ENCODE measurements around the gene PARD3B. TPM values are rescaled to one million over a fixed set of nuclear protein-coding genes. Genes with fewer than 3 reads are reported as not detected.

Gene PARD3B
- total and polyA plus RNA-seq, 5 donors from 2014 or later: 0.03 to 0.68 (median 0.08) TPM; not detected in 1

GRCh38 chr2:205646680-205647079 lies 1101.4 kb downstream of the PARD3B start:
- Histone ChIP-seq H3K27me3 (ENCODE audit: control insufficient read depth, insufficient read depth, low read length) (no peaks in the 10 kb centered on the region), H3K4me3 (ENCODE audit: low read depth, low read length) (no peak overlapping the region), H3K27ac (ENCODE audit: insufficient read depth, low read length, poor library complexity, severe bottlenecking) (no peak overlapping the region), H3K4me1 (ENCODE audit: control insufficient read depth, insufficient read depth, low read length, poor library complexity, severe bottlenecking) (no peaks in the 10 kb centered on the region), H3K36me3 (ENCODE audit: control insufficient read depth, insufficient read depth, low read length) (no peaks in the 10 kb centered on the region), H3K9me3 (ENCODE audit: control insufficient read depth in 2 of 2, low read length in 2 of 2) (no peaks in the 10 kb centered on the region)
- Mint-ChIP-seq H3K36me3 (no peaks in the 10 kb centered on the region), H3K4me1 (no peaks in the 10 kb centered on the region), H3K4me3 (no peak overlapping the region), H3K9me3 (peaks cover 0 to 1% (median 0%) of the 10 kb centered on the region in 7 donors), H3K27ac (no peak overlapping the region), H3K27me3 (no peaks in the 10 kb centered on the region)
- no peak for ATAC-seq (ENCODE audit: low read depth in 2 of 2)
- no peak for DNase-seq

- no peaks in the 10 kb centered on the region for H3K27me3 Mint-ChIP-seq
- H3K9me3 Mint-ChIP-seq: peaks cover 0 to 2% (median 0%) of the 10 kb centered on the region in 7 donors
These were observed 1105.2 kb downstream of the PARD3B start for GRCh38 chr2:205650450-205650849.

GRCh38 chr2:205650931-205651330 lies 1105.7 kb downstream of the PARD3B start:
- Histone ChIP-seq H3K4me3 (ENCODE audit: low read depth, low read length) (no peak overlapping the region), H3K9me3 (ENCODE audit: control insufficient read depth in 2 of 2, low read length in 2 of 2) (no peaks in the 10 kb centered on the region), H3K27me3 (ENCODE audit: control insufficient read depth, insufficient read depth, low read length) (no peaks in the 10 kb centered on the region), H3K27ac (ENCODE audit: insufficient read depth, low read length, poor library complexity, severe bottlenecking) (no peak overlapping the region), H3K4me1 (ENCODE audit: control insufficient read depth, insufficient read depth, low read length, poor library complexity, severe bottlenecking) (no peaks in the 10 kb centered on the region), H3K36me3 (ENCODE audit: control insufficient read depth, insufficient read depth, low read length) (no peaks in the 10 kb centered on the region)
- Mint-ChIP-seq H3K4me3 (no peak overlapping the region), H3K27ac (no peak overlapping the region), H3K9me3 (peaks cover 0 to 3% (median 0%) of the 10 kb centered on the region in 7 donors), H3K27me3 (no peaks in the 10 kb centered on the region), H3K4me1 (no peaks in the 10 kb centered on the region), H3K36me3 (no peaks in the 10 kb centered on the region)
- DNase-seq: no peak
- no peak for ATAC-seq (ENCODE audit: low read depth in 2 of 2)

More at GRCh38 chr2:205650450-205650849, 1105.2 kb downstream of the PARD3B start:
- ATAC-seq (ENCODE audit: low read depth in 2 of 2) (no peak), DNase-seq (no peak)
- Histone ChIP-seq H3K36me3 (ENCODE audit: control insufficient read depth, insufficient read depth, low read length) (no peaks in the 10 kb centered on the region), H3K4me3 (ENCODE audit: low read depth, low read length) (no peak overlapping the region), H3K4me1 (ENCODE audit: control insufficient read depth, insufficient read depth, low read length, poor library complexity, severe bottlenecking) (no peaks in the 10 kb centered on the region), H3K9me3 (ENCODE audit: control insufficient read depth in 2 of 2, low read length in 2 of 2) (no peaks in the 10 kb centered on the region), H3K27ac (ENCODE audit: insufficient read depth, low read length, poor library complexity, severe bottlenecking) (no peak overlapping the region), H3K27me3 (ENCODE audit: control insufficient read depth, insufficient read depth, low read length) (no peaks in the 10 kb centered on the region)
- H3K36me3 Mint-ChIP-seq: no peaks in the 10 kb centered on the region
- H3K27ac Mint-ChIP-seq: no peak overlapping the region
- H3K4me3 Mint-ChIP-seq: no peak overlapping the region
- no peaks in the 10 kb centered on the region for H3K4me1 Mint-ChIP-seq

GRCh38 chr2:205651719-205652118 lies 1106.4 kb downstream of the PARD3B start:
- Mint-ChIP-seq H3K9me3 (peaks cover 0 to 3% (median 0%) of the 10 kb centered on the region in 7 donors), H3K27me3 (peaks cover under 1% of the 10 kb centered on the region), H3K36me3 (no peaks in the 10 kb centered on the region), H3K4me1 (no peaks in the 10 kb centered on the region), H3K27ac (no peak overlapping the region), H3K4me3 (no peak overlapping the region)
- Histone ChIP-seq H3K36me3 (ENCODE audit: control insufficient read depth, insufficient read depth, low read length) (no peaks in the 10 kb centered on the region), H3K4me3 (ENCODE audit: low read depth, low read length) (no peak overlapping the region), H3K27me3 (ENCODE audit: control insufficient read depth, insufficient read depth, low read length) (no peaks in the 10 kb centered on the region), H3K4me1 (ENCODE audit: control insufficient read depth, insufficient read depth, low read length, poor library complexity, severe bottlenecking) (no peaks in the 10 kb centered on the region), H3K27ac (ENCODE audit: insufficient read depth, low read length, poor library complexity, severe bottlenecking) (no peak overlapping the region), H3K9me3 (ENCODE audit: control insufficient read depth in 2 of 2, low read length in 2 of 2) (no peaks in the 10 kb centered on the region)
- DNase-seq (no peak), ATAC-seq (ENCODE audit: low read depth in 2 of 2) (no peak)

- H3K27ac Mint-ChIP-seq: no peak overlapping the region
- Histone ChIP-seq H3K36me3 (ENCODE audit: control insufficient read depth, insufficient read depth, low read length) (no peaks in the 10 kb centered on the region), H3K27ac (ENCODE audit: insufficient read depth, low read length, poor library complexity, severe bottlenecking) (no peak overlapping the region), H3K4me3 (ENCODE audit: low read depth, low read length) (no peak overlapping the region), H3K4me1 (ENCODE audit: control insufficient read depth, insufficient read depth, low read length, poor library complexity, severe bottlenecking) (no peaks in the 10 kb centered on the region), H3K9me3 (ENCODE audit: control insufficient read depth in 2 of 2, low read length in 2 of 2) (no peaks in the 10 kb centered on the region), H3K27me3 (ENCODE audit: control insufficient read depth, insufficient read depth, low read length) (peaks cover 2% of the 10 kb centered on the region)
- DNase-seq (no peak), ATAC-seq (ENCODE audit: low read depth in 2 of 2) (no peak)
- H3K27me3 Mint-ChIP-seq: peaks cover 5% of the 10 kb centered on the region
- no peaks in the 10 kb centered on the region for H3K4me1 Mint-ChIP-seq
- H3K9me3 Mint-ChIP-seq: peaks cover 0 to 3% (median 0%) of the 10 kb centered on the region in 7 donors
- no peak overlapping the region for H3K4me3 Mint-ChIP-seq
- no peaks in the 10 kb centered on the region for H3K36me3 Mint-ChIP-seq
These were observed 1109.8 kb downstream of the PARD3B start for GRCh38 chr2:205654878-205655605.

GRCh38 chr2:205655779-205656456 lies 1110.6 kb downstream of the PARD3B start:
- DNase-seq: no peak
- Mint-ChIP-seq H3K27ac (no peak overlapping the region), H3K4me1 (peaks cover 3 to 8% (median 5%) of the 10 kb centered on the region in 4 donors), H3K27me3 (peaks cover 5% of the 10 kb centered on the region), H3K36me3 (no peaks in the 10 kb centered on the region), H3K4me3 (no peak overlapping the region), H3K9me3 (peaks cover 0 to 5% (median 0%) of the 10 kb centered on the region in 7 donors)
- Histone ChIP-seq H3K4me3 (ENCODE audit: low read depth, low read length) (no peak overlapping the region), H3K36me3 (ENCODE audit: control insufficient read depth, insufficient read depth, low read length) (no peaks in the 10 kb centered on the region), H3K4me1 (ENCODE audit: control insufficient read depth, insufficient read depth, low read length, poor library complexity, severe bottlenecking) (no peaks in the 10 kb centered on the region), H3K9me3 (ENCODE audit: control insufficient read depth in 2 of 2, low read length in 2 of 2) (no peaks in the 10 kb centered on the region), H3K27me3 (ENCODE audit: control insufficient read depth, insufficient read depth, low read length) (peaks cover 4% of the 10 kb centered on the region), H3K27ac (ENCODE audit: insufficient read depth, low read length, poor library complexity, severe bottlenecking) (no peak overlapping the region)
- ATAC-seq (ENCODE audit: low read depth in 2 of 2): no peak

- Histone ChIP-seq H3K27ac (ENCODE audit: insufficient read depth, low read length, poor library complexity, severe bottlenecking) (no peak overlapping the region), H3K36me3 (ENCODE audit: control insufficient read depth, insufficient read depth, low read length) (no peaks in the 10 kb centered on the region), H3K4me3 (ENCODE audit: low read depth, low read length) (no peak overlapping the region), H3K4me1 (ENCODE audit: control insufficient read depth, insufficient read depth, low read length, poor library complexity, severe bottlenecking) (no peaks in the 10 kb centered on the region), H3K27me3 (ENCODE audit: control insufficient read depth, insufficient read depth, low read length) (peaks cover 4% of the 10 kb centered on the region), H3K9me3 (ENCODE audit: control insufficient read depth in 2 of 2, low read length in 2 of 2) (no peaks in the 10 kb centered on the region)
- Mint-ChIP-seq H3K27me3 (peaks cover 5% of the 10 kb centered on the region), H3K4me1 (peaks cover 3 to 14% (median 8%) of the 10 kb centered on the region in 4 donors), H3K27ac (no peak overlapping the region), H3K4me3 (no peak overlapping the region), H3K9me3 (peaks cover 0 to 5% (median 0%) of the 10 kb centered on the region in 7 donors), H3K36me3 (no peaks in the 10 kb centered on the region)
- DNase-seq (no peak), ATAC-seq (ENCODE audit: low read depth in 2 of 2) (no peak)
These were observed 1111.2 kb downstream of the PARD3B start for GRCh38 chr2:205656461-205656860.

All from CD4-positive, CD25-positive, alpha-beta regulatory T cell (primary cell).